WTC11 (cell line): ENCODE data around the gene ROR2. TPM values are rescaled to one million over a fixed set of nuclear protein-coding genes. Genes with fewer than 3 reads are reported as not detected.

Experiments used
- ATAC-seq: fragments of 200-7000 bp; cut with Tn5 transposase; 2 replicates; pipeline ENCODE4 v1.10.0; 2021; ENCODE audit warnings: mild to moderate bottlenecking, moderate library complexity
- CTCF ChIA-PET: fragments of 300-600 bp; sonication (Branson Sonifier 250); formaldehyde crosslinking; loops from one replicate; lab custom pipeline; 2021; ENCODE audit warnings: antibody characterized with exemption; lab: Charles Lee
- POLR2A ChIA-PET: fragments of 350-600 bp; sonication (Branson Sonifier 250); formaldehyde crosslinking; loops from one replicate; lab custom pipeline; 2021; ENCODE audit warnings: antibody characterized with exemption; lab: Charles Lee
- DNase-seq: peaks from one replicate; pipeline ENCODE4 v3.0.0; 2021; ENCODE audit warnings: low spot score
- H3K27ac Mint-ChIP-seq: 2 replicates; pipeline ENCODE4 v1.8.0; 2021; ENCODE audit warnings: mixed read lengths
- H3K27me3 Mint-ChIP-seq: 2 replicates; pipeline ENCODE4 v1.8.0; 2021; ENCODE audit warnings: low read depth, mild to moderate bottlenecking, moderate library complexity, mixed read lengths
- H3K36me3 Mint-ChIP-seq: 2 replicates; pipeline ENCODE4 v1.8.0; 2021; ENCODE audit warnings: mixed read lengths
- H3K4me1 Mint-ChIP-seq: 2 replicates; pipeline ENCODE4 v1.8.0; 2022; ENCODE audit warnings: mixed read lengths
- H3K4me3 Mint-ChIP-seq: 2 replicates; pipeline ENCODE4 v1.8.0; 2021; ENCODE audit warnings: mild to moderate bottlenecking, moderate library complexity, mixed read lengths
- H3K9me3 Mint-ChIP-seq: 2 replicates; pipeline ENCODE4 v1.8.0; 2021; ENCODE audit warnings: mixed read lengths
- ARID4B ChIP-seq: sonication (generic); formaldehyde crosslinking; IDR thresholded peaks from 2 replicates; pipeline ENCODE4 v1.8.0; 2023; ENCODE audit warnings: missing genetic modification reagents, mild to moderate bottlenecking, borderline replicate concordance
- CREB1 ChIP-seq: sonication (generic); formaldehyde crosslinking; IDR thresholded peaks from 2 replicates; pipeline ENCODE4 v1.8.0; 2023; ENCODE audit warnings: mild to moderate bottlenecking, missing genetic modification reagents
- E2F1 ChIP-seq: sonication (generic); formaldehyde crosslinking; IDR thresholded peaks from 2 replicates; pipeline ENCODE4 v1.8.0; 2022; ENCODE audit warnings: mild to moderate bottlenecking, missing genetic modification reagents
- ERG ChIP-seq: fragments of 250-450 bp; sonication (Bioruptor Pico); IDR thresholded peaks from 2 replicates; pipeline ENCODE4 v1.8.0; 2021; ENCODE audit warnings: mild to moderate bottlenecking
- FOXP4 ChIP-seq: sonication (generic); formaldehyde crosslinking; IDR thresholded peaks from 2 replicates; pipeline ENCODE4 v1.8.0; 2022; ENCODE audit warnings: mild to moderate bottlenecking, missing genetic modification reagents
- GRHL2 ChIP-seq: fragments of 250-450 bp; sonication (Bioruptor Pico); IDR thresholded peaks from 2 replicates; pipeline ENCODE4 v1.8.0; 2022; ENCODE audit warnings: mild to moderate bottlenecking, moderate library complexity; ENCODE audit not compliant: insufficient replicate concordance, severe bottlenecking
- JUN ChIP-seq: sonication (generic); formaldehyde crosslinking; IDR thresholded peaks from 2 replicates; pipeline ENCODE4 v1.8.0; 2023; ENCODE audit warnings: mild to moderate bottlenecking, missing genetic modification reagents
- TCF7 ChIP-seq: sonication (generic); formaldehyde crosslinking; IDR thresholded peaks from 2 replicates; pipeline ENCODE4 v1.8.0; 2022; ENCODE audit warnings: mild to moderate bottlenecking, low read depth, missing genetic modification reagents, moderate library complexity
- ZBTB43 ChIP-seq: sonication (generic); formaldehyde crosslinking; IDR thresholded peaks from 2 replicates; pipeline ENCODE4 v1.8.1; 2023; ENCODE audit warnings: mild to moderate bottlenecking, missing genetic modification reagents
- ZNF219 ChIP-seq: sonication (generic); formaldehyde crosslinking; IDR thresholded peaks from 2 replicates; pipeline ENCODE4 v1.8.0; 2023; ENCODE audit warnings: missing genetic modification reagents, mild to moderate bottlenecking, borderline replicate concordance
- ZNF396 ChIP-seq: fragments of 250-450 bp; sonication (Bioruptor Pico); IDR thresholded peaks from 2 replicates; pipeline ENCODE4 v1.8.0; 2021; ENCODE audit warnings: mild to moderate bottlenecking, moderate library complexity, borderline replicate concordance
- ZNF532 ChIP-seq: fragments of 250-450 bp; sonication (Bioruptor Pico); IDR thresholded peaks from 2 replicates; pipeline ENCODE4 v1.9.0; 2021; ENCODE audit warnings: mild to moderate bottlenecking, borderline replicate concordance
- ZSCAN18 ChIP-seq: fragments of 250-450 bp; sonication (Bioruptor Pico); IDR thresholded peaks from 2 replicates; pipeline ENCODE4 v2.1.2; 2022; ENCODE audit warnings: mild to moderate bottlenecking, moderate library complexity
- total RNA-seq: library from RNA; stranded (reverse); gene quantifications from 3 replicates; pipeline ENCODE4 v1.2.3, GENCODE V29; 2021

The ROR2 gene
- total RNA-seq, 1 experiment from 2014 or later: 19.8 TPM

GRCh38 chr9:91825422-91825821, 124.6 kb downstream of the ROR2 start:
- H3K27ac Mint-ChIP-seq: no peak overlapping the region
- POLR2A ChIA-PET: no interaction called here
- no peak overlapping the region for H3K4me3 Mint-ChIP-seq
- H3K9me3 Mint-ChIP-seq: peaks cover 19% of the 10 kb centered on the region
- H3K36me3 Mint-ChIP-seq: peaks cover 16% of the 10 kb centered on the region
- H3K27me3 Mint-ChIP-seq: no peaks in the 10 kb centered on the region; the same call in 1 of the 2 replicates
- CTCF ChIA-PET: interaction anchor here (1.0 kb wide), 1 partner anchor 129 kb away, joined by 4 read pairs; no protein-coding TSS in a partner anchor
- peaks cover 15% of the 10 kb centered on the region for H3K4me1 Mint-ChIP-seq
- TF ChIP-seq ZNF532 (no peak), FOXP4 (CRISPR knock-in tag) (no peak), ARID4B (CRISPR knock-in tag) (no peak), CREB1 (no peak), ZNF219 (CRISPR knock-in tag) (no peak), ZSCAN18 (CRISPR knock-in tag) (no peak), ZBTB43 (no peak), TCF7 (CRISPR knock-in tag) (no peak), E2F1 (CRISPR knock-in tag) (no peak), ERG (CRISPR knock-in tag) (no peak), ZNF396 (no peak), GRHL2 (no peak), JUN (no peak)
- DNase-seq (no peak), ATAC-seq (no peak)
